PFSK-1 (cell line): Measurements from ENCODE around the gene CDCA7.

ENCODE experiments used
- FOXP2 ChIP-seq: optimal IDR thresholded peaks from 2 replicates; pipeline ENCODE3; 2011; ENCODE audit warnings: borderline replicate concordance, control low read depth, inconsistent platforms; ENCODE audit not compliant: insufficient read depth; ENCODE audit errors: extremely low read length, extremely low read depth
- POLR2AphosphoS5 ChIP-seq: IDR thresholded peaks from 2 replicates; pipeline ENCODE4 v1.6.1; 2012; ENCODE audit warnings: low read depth, mild to moderate bottlenecking, control low read depth, low read length, moderate library complexity
- SIN3A ChIP-seq: IDR thresholded peaks from 2 replicates; pipeline ENCODE4 v1.6.1; 2012; ENCODE audit warnings: mild to moderate bottlenecking, low read length, moderate library complexity, borderline replicate concordance; ENCODE audit not compliant: insufficient read depth
- TAF1 ChIP-seq: IDR thresholded peaks from 2 replicates; pipeline ENCODE4 v1.6.1; 2012; ENCODE audit warnings: low read length, control low read depth, borderline replicate concordance; ENCODE audit not compliant: insufficient read depth
- TF ChIP-seq, protein P1 (sequence below), 2 experiments: IDR thresholded peaks; 2 replicates each; pipeline versions ENCODE4 v1.6.1 to v1.8.0; 2011 to 2012; ENCODE audit warnings: low read depth in 2 of 2, low read length in 2 of 2, control low read depth in 1 of 2, inconsistent platforms in 1 of 2, mild to moderate bottlenecking in 1 of 2, moderate library complexity in 1 of 2; ENCODE audit not compliant: insufficient read depth in 1 of 2

The CDCA7 gene

GRCh38 chr2:173412628-173413027, 58.0 kb downstream of the CDCA7 start:
- TF ChIP-seq SIN3A (no peak), FOXP2 (no peak), TAF1 (no peak), POLR2AphosphoS5 (no peak)
- TF ChIP-seq, protein P1, sequence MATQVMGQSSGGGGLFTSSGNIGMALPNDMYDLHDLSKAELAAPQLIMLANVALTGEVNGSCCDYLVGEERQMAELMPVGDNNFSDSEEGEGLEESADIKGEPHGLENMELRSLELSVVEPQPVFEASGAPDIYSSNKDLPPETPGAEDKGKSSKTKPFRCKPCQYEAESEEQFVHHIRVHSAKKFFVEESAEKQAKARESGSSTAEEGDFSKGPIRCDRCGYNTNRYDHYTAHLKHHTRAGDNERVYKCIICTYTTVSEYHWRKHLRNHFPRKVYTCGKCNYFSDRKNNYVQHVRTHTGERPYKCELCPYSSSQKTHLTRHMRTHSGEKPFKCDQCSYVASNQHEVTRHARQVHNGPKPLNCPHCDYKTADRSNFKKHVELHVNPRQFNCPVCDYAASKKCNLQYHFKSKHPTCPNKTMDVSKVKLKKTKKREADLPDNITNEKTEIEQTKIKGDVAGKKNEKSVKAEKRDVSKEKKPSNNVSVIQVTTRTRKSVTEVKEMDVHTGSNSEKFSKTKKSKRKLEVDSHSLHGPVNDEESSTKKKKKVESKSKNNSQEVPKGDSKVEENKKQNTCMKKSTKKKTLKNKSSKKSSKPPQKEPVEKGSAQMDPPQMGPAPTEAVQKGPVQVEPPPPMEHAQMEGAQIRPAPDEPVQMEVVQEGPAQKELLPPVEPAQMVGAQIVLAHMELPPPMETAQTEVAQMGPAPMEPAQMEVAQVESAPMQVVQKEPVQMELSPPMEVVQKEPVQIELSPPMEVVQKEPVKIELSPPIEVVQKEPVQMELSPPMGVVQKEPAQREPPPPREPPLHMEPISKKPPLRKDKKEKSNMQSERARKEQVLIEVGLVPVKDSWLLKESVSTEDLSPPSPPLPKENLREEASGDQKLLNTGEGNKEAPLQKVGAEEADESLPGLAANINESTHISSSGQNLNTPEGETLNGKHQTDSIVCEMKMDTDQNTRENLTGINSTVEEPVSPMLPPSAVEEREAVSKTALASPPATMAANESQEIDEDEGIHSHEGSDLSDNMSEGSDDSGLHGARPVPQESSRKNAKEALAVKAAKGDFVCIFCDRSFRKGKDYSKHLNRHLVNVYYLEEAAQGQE (IDR thresholded peaks at IDR 0.05; ENCODE audit: insufficient read depth in 1 of 2, low read depth in 2 of 2, low read length in 2 of 2) = no peak

- TF ChIP-seq SIN3A (no peak), FOXP2 (no peak), POLR2AphosphoS5 (no peak; the same call in 1 of the 2 replicates), TAF1 (no peak)
- TF ChIP-seq, protein P1 (IDR thresholded peaks at IDR 0.05; ENCODE audit: insufficient read depth in 1 of 2, low read depth in 2 of 2, low read length in 2 of 2) = no peak
These were observed 60.2 kb downstream of the CDCA7 start for GRCh38 chr2:173414823-173415322.

GRCh38 chr2:173415431-173416381, 61.0 kb downstream of the CDCA7 start:
- TF ChIP-seq, protein P1 (IDR thresholded peaks at IDR 0.05; ENCODE audit: insufficient read depth in 1 of 2, low read depth in 2 of 2, low read length in 2 of 2) = no peak
- TF ChIP-seq POLR2AphosphoS5 = no peak
- no peak for TF ChIP-seq SIN3A
- no peak for TF ChIP-seq FOXP2
- no peak for TF ChIP-seq TAF1

- TF ChIP-seq FOXP2 = no peak
- no peak for TF ChIP-seq POLR2AphosphoS5
- TF ChIP-seq TAF1 = no peak
- TF ChIP-seq, protein P1 (IDR thresholded peaks at IDR 0.05; ENCODE audit: insufficient read depth in 1 of 2, low read depth in 2 of 2, low read length in 2 of 2) = no peak
These were observed 62.7 kb downstream of the CDCA7 start for GRCh38 chr2:173417341-173417740.
